ENCODE results near the gene GMPR2. TPM values are rescaled to one million over a fixed set of nuclear protein-coding genes. Genes with fewer than 3 reads are reported as not detected.
"Not testable (repeated sequence)": the region's sequence is repeated elsewhere in the genome, so short reads cannot be mapped to it uniquely, and the experiment has no call there.

The GMPR2 gene
- total RNA-seq, 1 donor: 86.5 TPM

- no peak for DNase-seq (ENCODE audit: insufficient read length, low spot score, missing footprints)
- Histone ChIP-seq H3K79me2 (ENCODE audit: insufficient read depth, low read length) (peaks cover 52% of the 10 kb centered on the region), H3K4me3 (ENCODE audit: insufficient read depth, low read length) (no peak overlapping the region), H3K9me3 (ENCODE audit: low read depth, low read length) (no peaks in the 10 kb centered on the region), H3K4me2 (ENCODE audit: insufficient read depth, low read length) (peak overlapping the region; percentile 40), H3K27me3 (ENCODE audit: insufficient read depth, low read length) (no peaks in the 10 kb centered on the region), H3K27ac (ENCODE audit: low read depth, low read length) (peak overlapping the region; percentile 4), H3K36me3 (ENCODE audit: insufficient read depth, low read length) (peaks cover 58% of the 10 kb centered on the region), H3K4me1 (ENCODE audit: insufficient read depth, low read length) (peaks cover 26% of the 10 kb centered on the region), H2AFZ (ENCODE audit: low read length) (no peak overlapping the region), H4K20me1 (ENCODE audit: insufficient read depth, low read length) (peaks cover 12% of the 10 kb centered on the region)
- TF ChIP-seq CTCF (IDR thresholded peaks at IDR 0.05; ENCODE audit: extremely low read depth, low read depth, low read length): no peak
Observed at GRCh38 chr14:24240110-24240918, 7.6 kb downstream of the GMPR2 start.

GRCh38 chr14:24241829-24242443 is 9.2 kb downstream of the GMPR2 start:
- H4K20me1 ChIP-seq (ENCODE audit: insufficient read depth, low read length): peaks cover 11% of the 10 kb centered on the region
- peaks cover 37% of the 10 kb centered on the region for H3K79me2 ChIP-seq (ENCODE audit: insufficient read depth, low read length)
- H3K36me3 ChIP-seq (ENCODE audit: insufficient read depth, low read length): peaks cover 42% of the 10 kb centered on the region
- no peaks in the 10 kb centered on the region for H3K9me3 ChIP-seq (ENCODE audit: low read depth, low read length)
- H2AFZ ChIP-seq (ENCODE audit: low read length): peak overlapping the region; percentile 95
- TF ChIP-seq CTCF (IDR thresholded peaks at IDR 0.05; ENCODE audit: extremely low read depth, low read depth, low read length): peak; percentile 34
- H3K4me3 ChIP-seq (ENCODE audit: insufficient read depth, low read length): peak overlapping the region; percentile 92
- peaks cover 26% of the 10 kb centered on the region for H3K4me1 ChIP-seq (ENCODE audit: insufficient read depth, low read length)
- H3K27me3 ChIP-seq (ENCODE audit: insufficient read depth, low read length): no peaks in the 10 kb centered on the region
- peak; percentile 99 for DNase-seq (ENCODE audit: insufficient read length, low spot score, missing footprints)
- peak overlapping the region; percentile 88 for H3K4me2 ChIP-seq (ENCODE audit: insufficient read depth, low read length)
- peak overlapping the region; percentile 98 for H3K27ac ChIP-seq (ENCODE audit: low read depth, low read length)

GRCh38 chr14:24243336-24243836 is 10.7 kb downstream of the GMPR2 start:
- DNase-seq (ENCODE audit: insufficient read length, low spot score, missing footprints): no peak
- H2AFZ ChIP-seq (ENCODE audit: low read length): peak overlapping the region; percentile 68
- peaks cover 22% of the 10 kb centered on the region for H3K4me1 ChIP-seq (ENCODE audit: insufficient read depth, low read length)
- H3K27ac ChIP-seq (ENCODE audit: low read depth, low read length): peak overlapping the region; percentile 98
- peaks cover 34% of the 10 kb centered on the region for H3K79me2 ChIP-seq (ENCODE audit: insufficient read depth, low read length)
- TF ChIP-seq CTCF (IDR thresholded peaks at IDR 0.05; ENCODE audit: extremely low read depth, low read depth, low read length): no peak
- H3K27me3 ChIP-seq (ENCODE audit: insufficient read depth, low read length): no peaks in the 10 kb centered on the region
- peak overlapping the region; percentile 92 for H3K4me3 ChIP-seq (ENCODE audit: insufficient read depth, low read length)
- H4K20me1 ChIP-seq (ENCODE audit: insufficient read depth, low read length): peaks cover 10% of the 10 kb centered on the region
- H3K4me2 ChIP-seq (ENCODE audit: insufficient read depth, low read length): peak overlapping the region; percentile 88
- no peaks in the 10 kb centered on the region for H3K9me3 ChIP-seq (ENCODE audit: low read depth, low read length)
- peaks cover 27% of the 10 kb centered on the region for H3K36me3 ChIP-seq (ENCODE audit: insufficient read depth, low read length)

GRCh38 chr14:24245350-24245749 is 12.6 kb downstream of the GMPR2 start:
- not testable (repeated sequence) for H3K4me2 ChIP-seq (ENCODE audit: insufficient read depth, low read length); H3K27me3 ChIP-seq (ENCODE audit: insufficient read depth, low read length); H3K9me3 ChIP-seq (ENCODE audit: low read depth, low read length); DNase-seq (ENCODE audit: insufficient read length, low spot score, missing footprints); H3K4me3 ChIP-seq (ENCODE audit: insufficient read depth, low read length); H2AFZ ChIP-seq (ENCODE audit: low read length); H4K20me1 ChIP-seq (ENCODE audit: insufficient read depth, low read length); H3K36me3 ChIP-seq (ENCODE audit: insufficient read depth, low read length); H3K27ac ChIP-seq (ENCODE audit: low read depth, low read length)
- Histone ChIP-seq H3K4me1 (ENCODE audit: insufficient read depth, low read length) (peaks cover 13% of the 10 kb centered on the region), H3K79me2 (ENCODE audit: insufficient read depth, low read length) (peaks cover 16% of the 10 kb centered on the region)

Data from osteoblast (primary cell).